Measurements from ENCODE around the gene CAPN11. TPM values are rescaled to one million over a fixed set of nuclear protein-coding genes. Genes with fewer than 3 reads are reported as not detected.

The CAPN11 gene
- total RNA-seq, 2 donors from 2014 or later = 2.0 TPM; not detected in 1

DNA sequence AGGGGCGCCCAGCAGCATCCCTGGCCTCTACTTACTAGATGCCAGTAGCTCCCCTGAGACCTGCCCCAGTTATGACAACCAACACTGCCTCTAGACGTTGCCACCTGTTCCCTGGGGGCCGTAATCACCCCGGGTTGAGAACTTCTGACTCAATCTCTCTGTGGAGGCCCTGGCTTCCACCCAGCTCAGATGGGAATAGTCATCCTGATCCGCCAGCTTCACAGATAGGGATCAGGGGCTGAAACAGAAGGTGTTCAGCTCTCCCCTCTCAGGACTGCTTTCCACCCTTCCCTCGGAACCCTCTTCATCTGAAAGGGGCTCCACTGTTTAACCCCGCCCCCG is 3.3 kb downstream of the CAPN11 start:
- H3K36me3 ChIP-seq = no peaks in the 10 kb centered on the region
- no peaks in the 10 kb centered on the region for H3K27me3 ChIP-seq
- intact Hi-C loops (cut with DNase I) = no loop called here
- H3K27ac ChIP-seq = no peak overlapping the region
- H3K9ac ChIP-seq (ENCODE audit: low read depth in 2 of 2, low read length in 2 of 2) = no peak overlapping the region
- TF ChIP-seq, protein P1, sequence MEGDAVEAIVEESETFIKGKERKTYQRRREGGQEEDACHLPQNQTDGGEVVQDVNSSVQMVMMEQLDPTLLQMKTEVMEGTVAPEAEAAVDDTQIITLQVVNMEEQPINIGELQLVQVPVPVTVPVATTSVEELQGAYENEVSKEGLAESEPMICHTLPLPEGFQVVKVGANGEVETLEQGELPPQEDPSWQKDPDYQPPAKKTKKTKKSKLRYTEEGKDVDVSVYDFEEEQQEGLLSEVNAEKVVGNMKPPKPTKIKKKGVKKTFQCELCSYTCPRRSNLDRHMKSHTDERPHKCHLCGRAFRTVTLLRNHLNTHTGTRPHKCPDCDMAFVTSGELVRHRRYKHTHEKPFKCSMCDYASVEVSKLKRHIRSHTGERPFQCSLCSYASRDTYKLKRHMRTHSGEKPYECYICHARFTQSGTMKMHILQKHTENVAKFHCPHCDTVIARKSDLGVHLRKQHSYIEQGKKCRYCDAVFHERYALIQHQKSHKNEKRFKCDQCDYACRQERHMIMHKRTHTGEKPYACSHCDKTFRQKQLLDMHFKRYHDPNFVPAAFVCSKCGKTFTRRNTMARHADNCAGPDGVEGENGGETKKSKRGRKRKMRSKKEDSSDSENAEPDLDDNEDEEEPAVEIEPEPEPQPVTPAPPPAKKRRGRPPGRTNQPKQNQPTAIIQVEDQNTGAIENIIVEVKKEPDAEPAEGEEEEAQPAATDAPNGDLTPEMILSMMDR (IDR thresholded peaks at IDR 0.05) = no peak
- H3K4me3 ChIP-seq = no peak overlapping the region
- H3K9me3 ChIP-seq = no peaks in the 10 kb centered on the region
- no peak for DNase-seq
- H3K4me1 ChIP-seq = no peaks in the 10 kb centered on the region

DNA sequence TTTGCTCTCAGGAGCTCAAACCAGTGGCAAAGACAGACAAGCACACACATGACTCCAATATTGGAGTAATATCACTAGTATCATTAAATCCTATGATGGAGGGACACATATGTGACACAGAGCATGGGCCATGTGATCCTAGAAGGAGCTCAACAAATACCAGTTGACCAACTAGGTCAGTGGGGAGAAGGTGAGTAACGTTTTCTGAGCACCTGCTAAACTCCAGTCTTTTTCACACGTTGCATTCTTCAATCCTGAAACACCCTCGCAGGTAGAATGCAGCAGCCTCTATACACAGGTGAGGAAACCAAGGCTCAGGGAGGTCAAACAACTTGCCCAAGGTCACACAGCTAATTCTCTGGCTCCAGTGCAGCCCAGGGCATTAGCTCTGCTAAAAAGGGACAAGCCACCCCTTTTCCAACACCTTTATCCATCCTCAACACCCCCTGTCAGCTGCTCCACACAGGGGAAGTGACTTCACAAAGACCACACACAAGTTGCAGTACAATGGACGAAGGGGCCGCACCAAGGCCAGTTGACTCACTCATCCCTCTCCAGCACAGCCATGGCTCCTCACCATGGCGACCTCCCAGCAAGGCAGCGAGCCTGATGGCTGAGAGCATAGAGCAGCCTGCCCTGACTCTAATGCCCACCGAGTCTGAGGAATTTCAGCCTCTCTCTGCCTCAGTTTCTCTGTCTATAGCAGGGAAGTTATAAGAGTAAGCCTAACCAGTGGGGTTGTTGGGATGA is 4.4 kb downstream of the CAPN11 start:
- intact Hi-C loops (cut with DNase I) = no loop called here

DNA sequence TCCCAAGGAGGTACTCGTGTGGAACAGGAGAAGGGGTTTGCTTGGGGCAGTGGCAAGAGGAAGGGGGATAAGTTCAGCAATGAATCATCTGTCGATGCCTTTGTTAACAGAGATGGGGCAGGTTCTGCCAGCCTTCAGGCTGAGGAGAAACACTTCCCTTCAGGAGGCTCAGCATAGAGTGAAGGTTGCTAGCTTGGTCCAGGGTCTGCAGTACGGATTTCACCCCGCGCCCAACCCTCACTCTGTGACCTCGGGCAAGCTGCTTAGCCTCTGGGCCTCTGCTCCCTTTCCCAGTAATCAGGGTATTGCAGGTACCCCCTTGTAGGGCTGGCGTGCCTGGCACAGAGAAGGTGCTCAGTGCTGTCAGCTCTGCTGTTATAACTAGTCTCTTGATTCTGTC is 7.5 kb downstream of the CAPN11 start:
- DNase-seq = no peak
- intact Hi-C loops (cut with DNase I) = no loop called here
- no peak overlapping the region for H3K9ac ChIP-seq (ENCODE audit: low read depth in 2 of 2, low read length in 2 of 2)
- TF ChIP-seq, protein P1 (IDR thresholded peaks at IDR 0.05) = no peak
- no peaks in the 10 kb centered on the region for H3K4me1 ChIP-seq
- no peak overlapping the region for H3K4me3 ChIP-seq
- no peak overlapping the region for H3K27ac ChIP-seq
- H3K27me3 ChIP-seq = no peaks in the 10 kb centered on the region
- no peaks in the 10 kb centered on the region for H3K9me3 ChIP-seq
- H3K36me3 ChIP-seq = no peaks in the 10 kb centered on the region

More for the DNA sequence above, 4.4 kb downstream of the CAPN11 start:
- Histone ChIP-seq H3K4me3 (no peak overlapping the region), H3K4me1 (no peaks in the 10 kb centered on the region), H3K9me3 (no peaks in the 10 kb centered on the region), H3K27ac (no peak overlapping the region), H3K36me3 (no peaks in the 10 kb centered on the region), H3K9ac (ENCODE audit: low read depth in 2 of 2, low read length in 2 of 2) (no peak overlapping the region), H3K27me3 (no peaks in the 10 kb centered on the region)
- TF ChIP-seq, protein P1 (IDR thresholded peaks at IDR 0.05) = no peak
- no peak for DNase-seq

DNA sequence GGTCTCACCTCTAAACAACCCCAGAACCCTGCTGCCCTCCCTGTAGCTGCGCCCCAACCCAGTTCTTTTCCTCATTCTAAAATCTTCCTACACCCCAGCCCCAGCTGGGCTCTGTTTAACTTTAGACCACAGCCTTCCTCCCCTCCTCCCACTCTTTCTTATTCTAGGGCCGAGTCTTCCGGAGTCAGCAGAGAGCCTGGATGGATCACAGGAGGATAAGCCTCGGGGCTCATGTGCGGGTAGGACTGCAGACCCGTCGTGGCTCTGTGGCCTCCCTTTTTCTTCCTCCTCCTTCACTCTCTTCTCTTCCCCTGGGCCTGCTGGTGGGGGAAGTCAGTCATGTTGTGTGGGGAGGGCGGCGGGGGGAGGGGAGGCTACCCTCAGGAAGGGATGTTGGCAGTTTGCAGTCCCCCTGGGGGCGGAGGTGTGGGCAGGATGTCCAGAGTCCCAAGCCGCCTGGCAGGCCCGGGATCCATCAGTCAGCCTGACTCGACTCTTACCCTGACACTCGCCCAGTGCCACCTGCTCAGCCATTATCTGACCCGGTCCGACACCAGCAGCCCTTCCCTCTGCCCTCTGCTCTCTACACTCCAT is 8.1 kb downstream of the CAPN11 start:
- Histone ChIP-seq H3K27me3 (no peaks in the 10 kb centered on the region), H3K4me1 (no peaks in the 10 kb centered on the region), H3K27ac (no peak overlapping the region), H3K36me3 (no peaks in the 10 kb centered on the region), H3K4me3 (no peak overlapping the region), H3K9ac (ENCODE audit: low read depth in 2 of 2, low read length in 2 of 2) (no peak overlapping the region), H3K9me3 (no peaks in the 10 kb centered on the region)
- DNase-seq = no peak
- TF ChIP-seq, protein P1 (IDR thresholded peaks at IDR 0.05) = no peak
- intact Hi-C loops (cut with DNase I) = no loop called here

DNA sequence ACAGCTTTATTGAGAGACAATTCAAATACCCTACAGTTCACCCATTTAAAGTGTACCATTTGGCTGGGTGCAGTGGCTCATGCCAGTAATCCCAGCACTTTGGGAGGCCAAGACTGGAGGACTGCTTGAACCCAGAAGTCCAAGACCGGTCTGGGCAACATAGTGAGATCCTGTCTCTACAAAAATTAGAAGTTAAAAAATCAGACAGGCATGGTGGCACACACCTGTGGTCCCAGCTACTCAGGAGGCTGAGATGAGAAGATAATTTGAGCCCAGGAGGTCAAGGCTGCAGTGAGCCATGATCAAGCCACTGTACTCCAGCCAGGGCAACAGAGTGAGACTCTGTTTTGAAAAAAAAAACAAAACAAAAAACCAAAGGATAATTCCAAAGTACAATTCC is 8.9 kb downstream of the CAPN11 start:
- Histone ChIP-seq H3K27ac (no peak overlapping the region), H3K9ac (ENCODE audit: low read depth in 2 of 2, low read length in 2 of 2) (no peak overlapping the region), H3K9me3 (no peaks in the 10 kb centered on the region), H3K36me3 (no peaks in the 10 kb centered on the region), H3K27me3 (no peaks in the 10 kb centered on the region), H3K4me3 (no peak overlapping the region), H3K4me1 (no peaks in the 10 kb centered on the region)
- intact Hi-C loops (cut with DNase I) = no loop called here
- DNase-seq = no peak
- TF ChIP-seq, protein P1 (IDR thresholded peaks at IDR 0.05) = no peak
